ENCODE data around the gene CUEDC1.

Gene CUEDC1, protein sequence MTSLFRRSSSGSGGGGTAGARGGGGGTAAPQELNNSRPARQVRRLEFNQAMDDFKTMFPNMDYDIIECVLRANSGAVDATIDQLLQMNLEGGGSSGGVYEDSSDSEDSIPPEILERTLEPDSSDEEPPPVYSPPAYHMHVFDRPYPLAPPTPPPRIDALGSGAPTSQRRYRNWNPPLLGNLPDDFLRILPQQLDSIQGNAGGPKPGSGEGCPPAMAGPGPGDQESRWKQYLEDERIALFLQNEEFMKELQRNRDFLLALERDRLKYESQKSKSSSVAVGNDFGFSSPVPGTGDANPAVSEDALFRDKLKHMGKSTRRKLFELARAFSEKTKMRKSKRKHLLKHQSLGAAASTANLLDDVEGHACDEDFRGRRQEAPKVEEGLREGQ

DNA sequence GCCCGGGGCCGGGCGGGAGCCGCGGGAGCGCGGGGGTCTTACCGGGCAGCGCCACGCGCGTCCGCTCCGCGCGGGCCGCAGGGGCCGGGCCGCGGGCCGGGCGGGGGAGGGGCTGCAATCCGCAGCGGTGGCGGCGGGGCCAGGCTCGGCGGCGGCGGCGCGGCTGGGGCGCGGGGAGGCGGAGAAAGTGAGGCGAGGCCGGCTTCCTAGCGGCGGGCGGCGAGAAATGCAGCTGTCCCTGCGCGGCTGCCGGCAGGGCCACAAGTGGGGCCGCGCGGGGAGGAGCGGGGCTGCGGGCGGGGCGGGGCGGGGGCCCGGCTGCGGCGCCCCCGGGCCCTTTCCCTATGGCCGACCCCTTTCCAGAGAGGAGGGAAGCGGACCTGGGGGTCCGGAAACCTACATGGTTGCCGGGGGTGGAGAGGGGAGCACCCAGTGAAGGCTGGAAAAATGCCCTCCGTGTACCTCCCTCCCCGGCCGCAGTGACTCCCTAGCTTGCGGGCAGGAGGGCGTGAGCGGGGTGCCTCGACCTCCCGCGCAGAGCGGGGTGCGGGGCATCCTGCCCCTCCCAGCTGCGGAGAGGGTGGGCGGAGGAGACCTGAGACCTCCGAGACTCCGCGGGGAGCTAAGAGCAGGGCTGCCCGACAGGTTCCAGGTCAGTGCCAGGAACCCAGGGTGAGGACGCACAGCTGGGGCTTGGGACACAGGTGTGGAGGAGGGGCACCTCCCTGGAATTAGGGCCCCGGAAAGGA lies at the start of gene CUEDC1:
Gene CUEDC1 (minus strand): TSS at position 230 of the 749 bp plus-strand sequence. CDS start 69,848 bp downstream, outside the sequence.
- peak; percentile 54 to 67 for DNase-seq

DNA sequence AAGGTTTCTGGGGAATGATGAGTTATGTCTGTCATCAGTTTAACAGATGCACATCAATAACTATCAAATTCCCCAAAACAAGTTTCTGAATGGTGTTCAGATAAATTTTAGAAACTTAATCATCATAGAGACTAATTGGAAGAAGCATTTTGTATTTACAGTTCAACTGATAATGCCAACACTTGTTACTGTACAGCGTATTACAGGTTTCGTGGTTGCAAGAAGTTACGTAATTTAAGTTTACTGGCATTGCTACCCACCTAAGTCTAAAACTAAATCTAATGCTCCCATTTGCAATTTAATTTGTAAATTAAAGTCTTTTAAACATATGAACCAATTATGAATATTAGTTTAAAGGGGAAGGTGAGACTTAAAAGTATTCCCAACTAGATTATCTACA lies 48.8 kb upstream of the CUEDC1 start:
- no peak for DNase-seq

DNA sequence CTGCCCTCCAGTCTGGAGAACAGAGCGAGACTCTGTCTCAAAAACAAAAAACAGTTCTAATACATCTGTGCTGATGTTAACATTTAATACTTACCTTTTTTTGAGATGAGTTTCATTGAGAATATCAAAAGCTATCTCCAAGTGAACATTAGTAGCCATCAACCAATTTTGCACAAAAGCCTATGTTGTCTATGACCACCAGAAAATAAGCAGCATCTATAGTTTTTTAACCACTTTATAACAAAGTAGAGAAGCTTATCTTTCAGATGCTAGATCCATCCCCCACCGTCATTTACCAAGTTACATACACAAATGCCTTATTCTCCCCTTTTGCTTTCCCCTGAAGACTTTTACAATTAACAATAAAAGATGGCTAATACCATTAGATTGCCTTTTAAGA lies 47.8 kb upstream of the CUEDC1 start:
- no peak for DNase-seq

DNA sequence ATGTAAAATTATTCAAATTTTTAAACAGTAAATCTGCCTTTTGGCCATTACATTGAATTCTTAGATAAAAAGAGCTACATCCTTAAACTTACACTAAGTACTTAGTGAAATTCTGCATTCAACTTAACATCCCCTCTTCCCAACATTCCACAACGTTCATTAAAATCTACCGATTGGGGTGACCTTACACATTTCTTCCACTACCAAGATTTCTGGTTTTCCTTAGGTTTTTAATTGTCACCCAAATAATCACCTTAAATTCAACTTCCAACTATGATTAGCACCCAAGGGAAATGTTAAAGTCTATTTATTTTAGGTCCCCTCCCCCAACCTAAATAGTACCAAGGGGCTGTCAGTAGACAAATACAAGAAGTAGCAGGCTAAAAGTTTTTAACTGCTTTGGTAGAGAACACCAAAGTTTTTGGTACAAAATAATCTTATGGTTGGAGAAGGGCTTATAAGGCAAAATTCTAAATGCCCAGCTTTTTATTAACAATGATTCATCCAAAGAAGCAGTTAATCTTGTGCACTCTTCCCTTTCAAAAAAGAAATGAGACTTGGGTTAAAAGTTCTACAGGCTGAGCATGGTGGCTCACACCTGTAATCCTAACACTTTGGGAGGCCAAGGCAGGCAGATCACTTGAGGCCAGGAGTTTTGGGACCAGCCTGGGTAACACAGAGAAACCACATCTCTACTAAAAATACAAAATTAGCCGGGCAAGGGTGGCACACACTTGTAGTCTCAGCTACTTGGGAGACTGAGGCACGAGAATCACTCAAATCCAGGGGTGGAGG lies 47.1 kb upstream of the CUEDC1 start:
- DNase-seq = no peak

DNA sequence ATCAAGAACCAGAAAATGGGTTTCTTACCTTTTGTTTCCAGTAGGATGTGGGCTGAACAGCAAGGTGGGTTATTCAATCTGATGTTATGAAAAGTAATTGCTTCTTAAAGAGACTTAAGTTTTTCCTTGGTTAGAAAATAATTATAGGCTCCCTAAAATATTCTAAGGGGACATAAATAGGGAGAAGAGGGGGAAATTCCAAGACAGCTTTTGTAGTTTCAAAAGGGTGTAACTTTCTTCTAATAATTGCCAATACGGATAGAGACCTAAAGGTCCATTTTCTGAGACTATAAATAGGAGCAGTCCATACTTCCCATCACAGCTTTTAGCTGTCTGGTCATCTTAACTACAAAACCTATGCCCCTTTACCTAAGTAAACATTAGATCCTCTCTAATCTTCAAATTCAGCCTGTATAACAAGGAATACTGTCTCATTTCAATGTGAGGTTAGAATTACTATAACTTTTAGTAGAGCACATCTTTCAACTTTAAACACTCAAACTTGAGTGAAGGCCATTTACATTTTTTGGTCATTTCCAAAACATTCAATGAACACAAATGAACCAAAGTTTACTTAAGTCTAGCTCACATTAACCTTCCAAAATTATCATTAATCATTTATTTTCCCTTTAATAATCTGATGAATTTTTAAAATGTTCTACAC lies 46.4 kb upstream of the CUEDC1 start:
- no peak for DNase-seq

DNA sequence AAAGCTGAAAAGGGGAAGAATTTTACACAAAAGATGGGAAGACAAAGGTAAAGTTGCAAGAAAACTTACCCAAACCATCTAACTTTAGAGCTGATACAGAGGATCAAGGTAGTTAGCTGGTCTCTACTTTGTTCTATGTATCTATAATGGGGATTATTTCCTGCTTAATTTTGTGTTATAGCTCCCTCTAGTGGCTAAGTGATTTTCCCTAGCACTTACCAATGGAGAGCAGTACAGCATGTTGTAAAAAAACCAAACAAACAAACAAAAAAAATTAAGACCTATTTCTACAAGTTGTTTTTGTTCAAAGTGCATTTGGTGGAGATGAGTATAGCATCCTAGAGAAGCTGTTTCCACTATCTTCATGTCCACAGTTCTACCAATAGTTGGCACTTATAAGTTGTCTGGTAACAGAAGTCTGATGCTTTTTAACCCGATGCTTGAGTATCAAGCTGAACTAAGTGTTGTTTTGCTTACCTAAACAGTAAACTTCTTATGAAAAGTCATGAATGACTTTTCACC lies 44.3 kb upstream of the CUEDC1 start:
- no peak for DNase-seq

DNA sequence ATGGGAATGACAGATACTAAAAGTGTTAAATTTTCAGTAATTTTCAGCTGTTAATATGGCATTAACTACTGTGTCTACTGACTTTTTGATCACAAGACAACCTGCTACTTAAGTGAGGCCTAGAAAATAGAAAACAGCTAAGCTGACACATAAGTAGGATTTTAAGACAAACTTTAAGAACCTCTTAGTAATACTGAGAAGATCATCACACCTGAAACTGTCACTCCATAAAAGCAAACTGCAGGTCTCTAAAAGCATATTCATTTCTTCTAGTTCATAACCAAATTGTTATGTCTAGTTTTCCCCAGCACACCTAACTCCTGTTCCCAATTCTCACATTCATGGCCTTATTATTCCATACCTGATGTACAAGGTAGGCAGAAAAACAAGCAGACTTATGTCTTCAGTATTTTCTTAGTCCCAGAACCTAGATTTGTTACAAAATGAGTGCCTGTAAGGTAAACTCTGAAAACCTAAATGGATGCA lies 43.8 kb upstream of the CUEDC1 start:
- no peak for DNase-seq

DNA sequence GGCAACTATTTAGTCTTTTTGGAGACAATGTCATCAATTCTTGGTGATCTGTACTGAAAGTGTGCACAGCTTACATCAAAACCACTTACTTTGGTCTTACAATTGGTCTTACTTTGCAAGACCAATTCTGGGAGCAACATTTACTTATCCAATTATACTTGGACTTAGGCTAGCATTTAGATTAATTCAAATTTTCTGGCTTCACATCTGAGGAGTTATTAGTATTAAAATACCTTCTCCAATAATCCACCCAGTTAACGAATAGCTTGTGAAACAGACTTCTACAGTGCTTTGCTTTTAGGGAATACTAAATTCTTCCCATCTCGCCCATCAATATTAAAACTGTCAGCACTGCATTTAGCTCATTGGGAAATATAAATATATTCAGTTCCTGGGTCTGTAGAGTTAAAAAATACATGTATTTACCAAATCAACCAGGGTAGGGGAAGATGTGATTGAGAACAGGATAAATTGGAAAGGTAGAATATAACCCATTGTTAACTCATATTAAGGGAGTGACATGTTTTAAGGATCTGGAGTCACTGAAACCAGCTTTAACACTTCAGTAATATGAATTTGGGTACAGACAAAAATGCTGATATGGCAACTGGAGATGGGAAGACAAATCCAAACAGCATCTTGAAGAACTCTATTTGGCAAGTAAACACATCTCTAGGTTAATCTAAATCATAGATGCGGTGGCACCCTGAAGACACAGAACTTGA lies 42.0 kb upstream of the CUEDC1 start:
- no peak for DNase-seq

DNA sequence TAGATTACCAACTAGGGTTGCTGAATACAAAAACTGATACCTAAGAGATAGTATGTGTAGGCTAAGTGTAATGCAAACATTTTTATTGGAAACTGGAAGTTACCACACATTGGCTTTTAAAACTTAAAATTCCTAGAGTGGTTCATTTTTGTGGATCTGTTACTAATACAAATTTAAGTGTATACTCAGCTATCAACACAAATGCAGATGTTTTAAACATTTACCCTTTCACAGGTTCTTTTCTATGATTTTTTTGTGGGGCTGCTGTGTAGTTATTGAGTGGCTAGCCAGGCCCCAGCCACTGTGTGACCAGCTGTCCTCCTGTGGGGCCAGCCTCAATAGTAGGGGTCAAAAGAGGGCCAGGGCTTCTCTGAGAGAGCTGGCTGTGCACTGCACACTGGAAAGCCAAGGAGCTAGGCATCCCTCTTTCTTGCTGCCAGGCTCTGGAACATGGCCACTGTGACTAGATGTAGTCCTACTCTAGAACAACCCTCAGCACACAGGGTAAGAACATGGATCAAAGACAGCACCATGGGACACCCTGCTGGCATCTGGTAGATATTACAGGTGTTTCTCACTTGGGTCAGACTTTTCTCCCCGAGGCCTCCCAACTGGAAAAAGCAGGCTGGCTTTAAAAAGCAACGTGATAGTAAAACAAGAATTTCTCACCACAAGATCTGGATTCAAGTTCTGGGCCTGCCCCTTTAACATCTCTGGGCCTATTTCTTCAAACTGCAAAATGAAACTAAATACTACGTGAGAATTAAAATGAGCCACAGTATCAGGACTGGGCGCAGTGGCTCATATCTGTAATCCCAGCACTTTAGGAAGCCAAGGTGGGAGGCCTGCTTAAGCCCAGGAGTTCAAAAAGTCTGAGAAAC lies 40.1 kb upstream of the CUEDC1 start:
- DNase-seq = peak; percentile 46 to 47

DNA sequence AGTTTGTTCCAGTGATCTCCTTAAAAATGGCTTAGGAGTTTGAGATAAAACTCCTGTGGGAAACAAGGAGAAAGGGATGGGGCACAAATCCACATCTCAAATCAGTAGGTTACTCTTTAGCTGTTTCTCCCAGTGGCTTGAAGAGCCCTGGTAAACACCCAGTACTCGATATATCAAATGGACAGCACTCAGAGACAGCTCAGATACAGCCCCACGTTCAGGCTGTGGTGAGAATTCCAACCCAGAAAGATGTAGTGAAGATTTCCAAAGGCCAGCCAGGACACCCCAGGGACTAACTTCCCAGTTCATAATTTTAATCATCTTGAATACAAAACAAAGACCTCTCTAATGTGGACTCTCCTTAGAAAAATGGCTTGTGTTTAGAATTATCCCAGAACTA lies 39.2 kb upstream of the CUEDC1 start:
- no peak for DNase-seq

DNA sequence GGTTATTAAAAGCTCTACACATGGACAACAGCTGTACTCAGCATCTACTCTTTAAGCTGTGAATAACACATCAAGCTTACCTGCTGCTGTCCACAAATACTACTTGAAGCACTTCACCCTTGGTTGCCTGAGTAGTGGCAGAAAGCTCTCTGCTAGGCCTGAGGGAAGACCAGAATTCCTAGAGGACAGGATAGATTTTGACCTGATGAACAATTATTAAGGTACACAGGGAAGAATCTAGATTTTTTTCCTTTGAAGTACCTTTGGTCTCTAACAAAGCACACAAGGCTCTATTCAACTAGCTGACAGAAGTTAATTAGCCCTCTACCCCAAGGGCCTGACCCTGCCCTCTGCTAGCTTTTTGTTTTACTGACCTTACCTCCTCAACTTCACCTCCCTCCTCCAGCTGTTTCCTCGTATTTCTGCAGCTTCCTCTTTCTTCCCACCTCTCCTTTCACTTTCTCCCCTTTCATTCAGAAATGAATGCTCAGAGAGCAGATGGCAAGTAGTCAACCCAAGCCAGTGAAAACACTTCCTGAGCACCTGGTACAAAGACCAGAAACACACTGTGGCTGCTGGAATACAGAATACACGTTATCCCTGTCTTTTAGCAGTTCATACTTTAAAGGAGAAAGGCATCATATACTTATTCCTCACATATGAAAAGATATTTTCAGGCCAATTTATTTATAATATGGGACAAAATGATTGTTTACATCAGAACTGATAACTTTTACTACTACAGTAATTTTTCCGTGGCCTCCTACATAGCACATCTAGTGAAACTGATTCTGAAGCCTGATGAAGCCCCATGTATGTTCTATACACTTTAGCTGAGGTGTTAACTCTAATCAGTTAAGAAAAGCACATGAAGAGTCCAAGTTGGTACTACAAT lies 38.5 kb upstream of the CUEDC1 start:
- no peak for DNase-seq

DNA sequence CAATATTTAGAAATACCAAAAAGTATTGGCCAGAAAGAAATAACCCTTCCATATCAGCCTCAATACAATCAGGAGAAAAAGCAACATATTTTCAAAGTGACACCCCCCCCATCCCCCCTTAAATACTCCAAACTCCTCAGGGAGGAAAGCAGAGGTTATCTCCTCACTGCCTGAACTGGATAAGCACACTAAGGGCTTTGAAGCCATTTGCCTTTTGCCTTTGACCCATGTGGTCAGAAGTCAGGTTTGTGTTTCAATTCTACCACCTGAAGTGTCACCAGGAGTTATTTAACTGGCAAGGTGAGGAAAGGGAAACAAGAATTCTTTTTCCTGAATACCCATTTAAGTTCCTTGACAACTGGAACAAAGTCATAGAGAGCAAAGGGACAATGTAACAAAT lies 36.3 kb upstream of the CUEDC1 start:
- DNase-seq = no peak

DNA sequence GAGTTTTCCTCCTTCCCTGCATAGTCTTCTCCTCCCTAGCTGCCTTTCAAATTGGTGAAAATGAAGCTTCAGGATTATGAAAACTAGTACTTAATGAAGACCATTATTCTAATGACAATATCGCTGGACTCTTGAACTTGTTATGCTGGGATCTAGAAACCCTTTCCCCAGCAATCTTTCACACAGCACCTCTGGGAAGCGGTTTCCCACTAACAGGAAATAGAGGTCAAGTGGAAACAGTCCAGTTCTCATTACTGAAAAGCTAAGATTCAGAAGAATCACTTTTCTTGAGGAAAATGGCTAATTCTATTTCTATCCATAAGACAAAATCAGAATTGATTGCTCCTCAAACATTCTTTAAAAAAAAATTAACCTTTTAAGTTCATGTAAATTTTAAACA lies 34.8 kb upstream of the CUEDC1 start:
- DNase-seq = no peak

DNA sequence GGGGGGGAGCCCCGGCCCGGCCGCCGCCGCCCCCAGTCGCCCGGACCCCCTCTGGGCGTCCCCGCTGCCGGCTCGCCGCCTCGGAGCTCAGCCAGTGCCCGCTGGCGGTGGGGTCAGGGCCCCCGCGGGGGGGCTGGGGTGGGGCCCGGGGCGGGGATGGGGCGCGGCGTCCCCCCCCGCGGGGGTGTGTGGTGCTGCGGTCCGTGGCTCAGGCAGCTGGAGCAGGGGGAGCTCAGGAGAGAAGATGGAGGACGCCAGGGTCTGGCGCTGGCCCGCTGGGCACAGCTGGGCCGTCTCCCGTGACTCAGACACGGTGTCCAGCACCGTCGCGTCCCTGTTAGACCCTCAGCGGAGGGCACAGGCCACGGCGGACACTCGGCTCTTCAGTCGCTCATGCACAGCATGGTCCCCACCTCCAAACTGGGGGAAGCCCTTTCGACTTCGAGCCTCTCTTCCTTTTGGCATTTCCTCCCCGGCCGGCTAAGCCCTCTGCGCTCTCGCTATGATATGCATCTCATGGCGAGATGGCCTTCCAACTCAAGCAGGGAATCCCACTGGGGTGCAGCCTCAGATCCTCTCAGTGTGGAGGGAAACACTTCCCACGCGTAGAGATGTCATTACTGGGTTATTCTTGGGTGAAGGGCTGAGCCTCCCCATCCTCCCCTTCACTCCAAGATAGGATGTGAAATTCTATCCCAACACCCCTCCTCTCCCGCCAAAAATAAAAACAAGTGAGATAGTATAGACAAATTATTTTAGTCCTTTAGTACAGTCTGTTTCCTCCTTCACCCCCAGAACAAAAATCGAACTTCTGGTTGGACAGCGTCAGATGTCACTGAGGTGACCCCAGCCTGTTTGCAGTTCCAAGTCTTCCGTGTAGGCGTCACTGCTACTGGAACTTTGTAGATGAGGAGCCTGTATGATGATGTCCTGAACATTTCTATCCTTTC lies 33.4 kb upstream of the CUEDC1 start:
- DNase-seq = peak; percentile 18 to 49

DNA sequence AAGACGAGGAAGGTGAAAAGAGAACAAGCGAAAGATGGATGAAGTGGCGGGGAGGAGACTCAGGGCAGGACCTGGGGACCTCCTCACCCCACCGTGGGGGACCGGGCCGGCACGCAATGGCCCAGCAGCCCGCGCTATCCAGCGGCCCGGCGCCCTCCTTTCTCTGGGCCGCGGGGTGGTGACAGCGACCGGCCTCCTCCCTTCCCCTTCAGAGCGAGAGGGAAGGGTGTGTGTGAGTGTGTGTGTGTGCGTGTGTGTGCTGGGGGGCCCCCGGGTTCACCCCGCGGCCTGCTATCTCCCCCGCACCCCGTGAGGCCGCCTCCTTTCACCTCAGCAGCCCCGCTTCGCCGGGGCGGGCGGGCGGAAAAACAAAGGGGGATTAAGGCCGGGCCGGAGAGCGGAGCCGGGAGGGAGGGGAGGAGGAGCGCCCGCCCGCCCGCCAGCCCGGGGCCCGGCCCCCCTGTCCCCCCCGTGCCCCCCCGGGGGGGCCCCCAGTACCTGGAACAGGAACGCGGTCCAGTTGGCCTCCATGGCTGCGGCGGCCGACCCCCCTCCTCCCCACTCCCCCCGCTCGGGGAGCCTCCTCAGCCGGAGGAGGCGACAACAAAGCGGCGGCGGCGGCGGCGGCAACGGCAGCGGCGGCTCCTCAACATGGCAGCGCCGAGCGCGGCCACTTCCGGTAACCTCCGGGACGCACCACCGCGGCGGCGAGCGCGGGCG lies 32.5 kb upstream of the CUEDC1 start, which contains the start of gene VEZF1:
Gene VEZF1 (minus strand): TSS at position 674 of the 720 bp plus-strand sequence. CDS start 143 bp downstream, at position 531.
- peak; percentile 70 to 73 for DNase-seq

DNA sequence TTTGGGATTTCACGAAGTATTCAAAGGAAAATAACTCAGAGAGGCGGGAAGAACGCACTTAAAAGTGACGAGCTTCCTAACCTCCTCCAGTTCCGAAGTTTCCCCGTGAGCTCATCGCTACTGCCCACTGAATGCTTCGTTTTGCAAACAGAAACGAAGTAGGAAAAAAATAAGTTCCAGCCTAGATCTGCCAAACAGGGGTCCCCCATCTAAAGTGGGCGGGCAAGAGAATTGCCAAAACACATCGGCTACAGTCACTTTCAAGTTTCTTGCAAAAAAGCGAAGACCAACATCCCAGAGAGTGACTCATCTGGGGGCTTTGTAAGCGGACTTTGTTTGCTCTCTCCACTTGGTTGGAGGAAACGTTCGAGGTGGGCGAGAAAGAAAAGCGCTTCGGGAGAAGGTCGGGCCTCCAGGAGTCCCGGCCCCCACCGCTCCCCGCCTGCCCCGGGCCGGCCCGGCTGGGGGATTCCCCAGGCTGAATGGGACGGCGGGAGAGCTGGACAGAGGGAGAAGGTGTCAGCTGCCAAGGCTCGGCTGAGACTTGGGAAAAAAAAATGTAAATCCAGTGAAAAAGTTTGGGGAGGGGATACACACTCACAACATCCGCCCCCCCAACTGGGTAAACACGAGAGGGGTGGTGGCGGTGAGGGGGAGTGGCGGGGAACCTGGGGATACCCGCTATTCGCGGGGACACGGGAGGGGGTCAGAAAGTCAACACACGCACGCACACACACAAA lies 31.8 kb upstream of the CUEDC1 start:
- DNase-seq = peak in 1 of 2 donors; percentile 29

DNA sequence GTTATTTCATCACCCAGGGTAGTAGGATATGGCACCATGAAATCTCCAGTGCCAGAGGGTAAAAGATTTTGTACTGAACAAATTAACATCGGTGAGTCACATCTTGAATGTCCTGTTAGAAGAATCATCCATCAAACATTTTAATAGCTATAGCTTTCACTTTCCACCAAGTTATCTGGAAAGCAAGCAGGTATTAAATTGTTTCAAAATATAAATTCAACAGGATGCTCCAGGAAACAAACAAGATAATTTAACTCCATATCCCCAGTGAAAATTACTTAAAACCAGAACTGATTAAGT lies 30.4 kb upstream of the CUEDC1 start:
- no peak for DNase-seq
